IMR-90 (cell line): Measurements from ENCODE around the gene SLX9. TPM values are rescaled to one million over a fixed set of nuclear protein-coding genes. Genes with fewer than 3 reads are reported as not detected.

Experiments used
- ATAC-seq: fragments of 200-7000 bp; cut with Tn5 transposase; 2 replicates; pipeline ENCODE4 v1.9.1; 2020; ENCODE audit warnings: low read depth, mild to moderate bottlenecking, moderate library complexity
- BruUV-seq: library from RNA; stranded (reverse); fragments of 400-500 nt; replicated peaks from 2 replicates; lab custom pipeline; 2021; lab: Mats Ljungman, UMichigan
- CTCF ChIA-PET: fragments of 300-600 bp; formaldehyde crosslinking; extraction: SDS; loops from one replicate; lab custom pipeline; 2021; ENCODE audit warnings: antibody characterized with exemption; lab: Yijun Ruan, JAX
- POLR2A ChIA-PET: fragments of 300-600 bp; sonication (Branson Sonifier 250); formaldehyde crosslinking; loops from one replicate; lab custom pipeline; 2022; ENCODE audit warnings: antibody characterized with exemption; ENCODE audit not compliant: unreplicated experiment; lab: Charles Lee
- DNase-seq: peaks from one replicate; pipeline ENCODE4 v3.0.0; 2013
- H2AFZ ChIP-seq: replicated peaks from 2 replicates; pipeline ENCODE3; 2013; ENCODE audit warnings: low read length, mild to moderate bottlenecking; ENCODE audit not compliant: poor library complexity
- H2AK5ac ChIP-seq: 2 replicates; pipeline ENCODE4 v1.6.1; 2013; ENCODE audit warnings: low read depth, low read length, inconsistent platforms
- H2AK9ac ChIP-seq: replicated peaks from 2 replicates; pipeline ENCODE3; 2013; ENCODE audit warnings: mild to moderate bottlenecking, low read depth, low read length, moderate library complexity; ENCODE audit not compliant: poor library complexity
- H2BK120ac ChIP-seq: 2 replicates; pipeline ENCODE4 v1.6.1; 2013; ENCODE audit warnings: low read depth, low read length, inconsistent platforms
- H2BK15ac ChIP-seq: 3 replicates; pipeline ENCODE4 v1.6.1; 2013; ENCODE audit warnings: low read depth, low read length, inconsistent platforms
- H2BK20ac ChIP-seq: 2 replicates; pipeline ENCODE4 v1.6.1; 2013; ENCODE audit warnings: low read depth, mild to moderate bottlenecking, inconsistent platforms, low read length, moderate library complexity
- H2BK5ac ChIP-seq: 2 replicates; pipeline ENCODE4 v1.6.1; 2013; ENCODE audit warnings: mild to moderate bottlenecking, low read depth, low read length, inconsistent platforms; ENCODE audit not compliant: poor library complexity, severe bottlenecking
- H3K14ac ChIP-seq: replicated peaks from 2 replicates; pipeline ENCODE4 v1.6.1; 2013; ENCODE audit warnings: low read depth, low read length, inconsistent platforms
- H3K18ac ChIP-seq: 2 replicates; pipeline ENCODE4 v1.6.1; 2013; ENCODE audit warnings: low read depth, low read length, control low read depth
- H3K23ac ChIP-seq: 2 replicates; pipeline ENCODE4 v1.6.1; 2013; ENCODE audit warnings: low read depth, low read length, inconsistent platforms
- H3K27ac ChIP-seq: 2 replicates; pipeline ENCODE4 v1.5.1; 2013; ENCODE audit warnings: mild to moderate bottlenecking, control low read depth, low read length; ENCODE audit not compliant: insufficient read depth
- H3K27me3 ChIP-seq: 2 replicates; pipeline ENCODE4 v1.6.1; 2013; ENCODE audit warnings: low read length; ENCODE audit not compliant: control insufficient read depth, insufficient read depth
- H3K36me3 ChIP-seq: 2 replicates; pipeline ENCODE4 v1.6.1; 2013; ENCODE audit warnings: low read length, mixed read lengths; ENCODE audit not compliant: control insufficient read depth, insufficient read depth
- H3K4ac ChIP-seq: 2 replicates; pipeline ENCODE4 v1.6.1; 2013; ENCODE audit warnings: low read depth, low read length, inconsistent platforms
- H3K4me1 ChIP-seq: 2 replicates; pipeline ENCODE4 v1.6.1; 2013; ENCODE audit warnings: low read length, mixed read lengths; ENCODE audit not compliant: control insufficient read depth, insufficient read depth
- H3K4me2 ChIP-seq: 2 replicates; pipeline ENCODE4 v1.6.1; 2013; ENCODE audit warnings: low read depth, mild to moderate bottlenecking, control low read depth, low read length, moderate library complexity
- H3K4me3 ChIP-seq: 2 replicates; pipeline ENCODE4 v1.5.1; 2013; ENCODE audit warnings: low read depth, mild to moderate bottlenecking, control low read depth, low read length, moderate library complexity; ENCODE audit not compliant: insufficient read depth
- H3K56ac ChIP-seq: 2 replicates; pipeline ENCODE4 v1.6.1; 2013; ENCODE audit warnings: low read length, inconsistent platforms; ENCODE audit not compliant: insufficient read depth; ENCODE audit errors: extremely low read depth
- H3K79me1 ChIP-seq, 2 experiments: 2 replicates each; pipeline ENCODE4 v1.6.1; 2013; ENCODE audit warnings: low read length in 2 of 2, inconsistent platforms in 1 of 2, low read depth in 1 of 2
- H3K9ac ChIP-seq: 2 replicates; pipeline ENCODE4 v1.6.1; 2013; ENCODE audit warnings: low read depth, low read length, control low read depth
- H3K9me1 ChIP-seq: 2 replicates; pipeline ENCODE4 v1.6.1; 2013; ENCODE audit warnings: low read length, inconsistent platforms; ENCODE audit not compliant: insufficient read depth
- H3K9me3 ChIP-seq: 2 replicates; pipeline ENCODE4 v1.6.1; 2013; ENCODE audit warnings: low read length; ENCODE audit not compliant: control insufficient read depth, insufficient read depth
- H4K20me1 ChIP-seq: 2 replicates; pipeline ENCODE4 v1.6.1; 2013; ENCODE audit warnings: low read length, inconsistent platforms; ENCODE audit not compliant: insufficient read depth
- H4K5ac ChIP-seq: 2 replicates; pipeline ENCODE4 v1.6.1; 2013; ENCODE audit warnings: mild to moderate bottlenecking, low read depth, low read length, control low read depth
- H4K8ac ChIP-seq, 2 experiments: 2 replicates each; pipeline ENCODE4 v1.6.1; 2013; ENCODE audit warnings: low read depth in 2 of 2, low read length in 2 of 2, control low read depth in 1 of 2, inconsistent platforms in 1 of 2
- H4K91ac ChIP-seq: 2 replicates; pipeline ENCODE4 v1.6.1; 2013; ENCODE audit warnings: low read depth, low read length, inconsistent platforms; ENCODE audit not compliant: insufficient read depth
- BHLHE40 ChIP-seq: fragments of 150-350 bp; IDR thresholded peaks from 2 replicates; pipeline ENCODE4 v1.6.1; 2016; ENCODE audit warnings: mild to moderate bottlenecking, low read depth, low read length
- CEBPB ChIP-seq: IDR thresholded peaks from 2 replicates; pipeline ENCODE4 v1.6.1; 2012; ENCODE audit warnings: low read depth, low read length, improper control_type of control experiment
- CHD1 ChIP-seq: IDR thresholded peaks from 2 replicates; pipeline ENCODE4 v1.6.1; 2012; ENCODE audit warnings: low read depth, low read length, improper control_type of control experiment
- CTCF ChIP-seq: conservative IDR thresholded peaks from 2 replicates; pipeline ENCODE4 v1.5.1; 2012; ENCODE audit warnings: mild to moderate bottlenecking, low read depth, low read length, improper control_type of control experiment
- FOS ChIP-seq: fragments of 150-350 bp; IDR thresholded peaks from 2 replicates; pipeline ENCODE4 v1.6.1; 2016; ENCODE audit warnings: low read depth, low read length
- MAFK ChIP-seq: IDR thresholded peaks from 2 replicates; pipeline ENCODE4 v1.6.1; 2012; ENCODE audit warnings: low read depth, low read length, improper control_type of control experiment
- MAZ ChIP-seq: IDR thresholded peaks from 2 replicates; pipeline ENCODE4 v1.6.1; 2012; ENCODE audit warnings: low read depth, mild to moderate bottlenecking, low read length, improper control_type of control experiment, moderate library complexity, borderline replicate concordance
- MXI1 ChIP-seq: IDR thresholded peaks from 2 replicates; pipeline ENCODE4 v1.6.1; 2012; ENCODE audit warnings: low read depth, mild to moderate bottlenecking, low read length, moderate library complexity, borderline replicate concordance
- NFE2L2 ChIP-seq: fragments of 150-350 bp; IDR thresholded peaks from 2 replicates; pipeline ENCODE4 v1.6.1; 2016; ENCODE audit warnings: low read depth, mild to moderate bottlenecking, low read length
- POLR2A ChIP-seq: IDR thresholded peaks from 2 replicates; pipeline ENCODE4 v1.6.1; 2012; ENCODE audit warnings: mild to moderate bottlenecking, low read depth, low read length
- RAD21 ChIP-seq: IDR thresholded peaks from 2 replicates; pipeline ENCODE4 v1.6.1; 2012; ENCODE audit warnings: low read length, improper control_type of control experiment
- RCOR1 ChIP-seq: IDR thresholded peaks from 2 replicates; pipeline ENCODE4 v1.6.1; 2012; ENCODE audit warnings: mild to moderate bottlenecking, low read length, improper control_type of control experiment; ENCODE audit not compliant: insufficient replicate concordance
- RFX5 ChIP-seq: IDR thresholded peaks from 2 replicates; pipeline ENCODE4 v1.8.0; 2012; ENCODE audit warnings: low read depth, mild to moderate bottlenecking, low read length, moderate library complexity
- SMC3 ChIP-seq: fragments of 150-350 bp; IDR thresholded peaks from 2 replicates; pipeline ENCODE4 v1.6.1; 2016; ENCODE audit warnings: low read depth, mild to moderate bottlenecking, antibody characterized with exemption, low read length, moderate library complexity
- USF2 ChIP-seq: fragments of 150-350 bp; IDR thresholded peaks from 2 replicates; pipeline ENCODE4 v1.6.1; 2017; ENCODE audit warnings: mild to moderate bottlenecking, antibody characterized with exemption, low read length, low read depth
- WGBS, 2 experiments: methylation state at CpG; one replicate each; pipeline versions ENCODE4 v1.1.5 to v1.1.7; 2013; ENCODE audit warnings: missing lambda C conversion rate in 2 of 2; ENCODE audit not compliant: insufficient read length in 1 of 2; ENCODE audit errors: extremely low coverage in 2 of 2; 5-methylcytosine and 5-hydroxymethylcytosine counted together
- dilution Hi-C: fragments of 300-500 bp; cut with HindIII; formaldehyde crosslinking; loops from one replicate; pipeline ENCODE4 v1.14.3; 2018; ENCODE audit warnings: low sequenced_read_pairs; ENCODE audit not compliant: unreplicated experiment
- in situ Hi-C: fragments of 300-500 bp; cut with MboI; formaldehyde crosslinking; loops from 3 replicates; pipeline ENCODE4 v1.14.3; 2019; ENCODE audit warnings: low sequenced_read_pairs, inconsistent platforms, mixed read lengths
- intact Hi-C: fragments of 100-400 bp; cut with micrococcal nuclease; formaldehyde crosslinking; loops from 2 replicates; pipeline ENCODE4 v1.10.0; 2022
- polyA plus RNA-seq, 3 experiments: library from polyadenylated mRNA; depleted of rRNA; stranded (reverse); fragments of >200 nt; gene quantifications; 2 replicates each; pipeline ENCODE4 v1.2.3, GENCODE V29; 2012; ENCODE audit warnings: low replicate concordance in 1 of 3
- total RNA-seq: library from RNA; depleted of rRNA; stranded (reverse); fragments of >200 nt; gene quantifications from 2 replicates; pipeline ENCODE4 v1.2.3, GENCODE V29; 2012
- TF ChIP-seq, protein P1 (sequence below): fragments of 150-350 bp; IDR thresholded peaks from 2 replicates; pipeline ENCODE4 v1.6.1; 2016; ENCODE audit warnings: low read depth, mild to moderate bottlenecking, low read length, moderate library complexity, borderline replicate concordance

Gene SLX9
- total and polyA plus RNA-seq, 2 of the 4 experiments (the other 2 are of a cell fraction): 10.4 to 21.7 TPM

DNA sequence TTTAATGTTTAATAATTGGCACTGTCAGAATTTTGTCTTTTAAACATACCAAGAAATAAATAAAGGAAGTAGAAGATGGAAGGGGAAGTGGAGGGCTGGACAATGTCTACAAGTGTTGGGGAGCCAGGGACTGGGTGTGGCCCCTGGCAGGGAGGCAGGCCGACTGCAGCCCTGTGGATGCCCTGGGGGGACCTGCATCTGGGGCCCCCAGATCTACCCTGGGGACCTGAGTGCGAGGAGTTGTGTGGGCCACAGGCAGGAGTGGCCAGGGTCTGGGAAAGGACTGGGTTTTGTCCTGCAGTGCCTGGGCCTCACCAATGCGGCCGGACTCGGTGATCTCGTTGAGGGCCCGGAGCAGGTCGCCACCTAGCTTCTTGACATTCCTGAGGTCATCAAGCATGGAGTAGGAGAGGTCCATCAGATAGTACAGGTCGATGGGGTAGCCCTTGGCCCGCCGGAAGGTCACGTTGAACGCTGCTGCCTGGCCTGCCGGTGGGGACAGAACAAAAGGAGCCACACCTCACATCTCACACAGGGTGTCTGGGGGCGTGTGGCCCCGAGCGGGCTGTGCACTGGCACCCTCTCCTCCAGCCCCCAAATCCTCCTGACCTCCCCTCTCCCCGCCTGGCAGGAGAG is 36.7 kb upstream of the SLX9 start:
- no peaks in the 10 kb centered on the region for H4K20me1 ChIP-seq
- no peak overlapping the region for H4K5ac ChIP-seq
- in situ Hi-C loops: no loop called here
- BruUV-seq: no TSS peak
- no peaks in the 10 kb centered on the region for H3K36me3 ChIP-seq
- H3K4me2 ChIP-seq: no peak overlapping the region
- 81% methylated on average over 3 of the region's 18 CpGs; no CpG with 5 or more reads in 1 of the 2 experiments for WGBS, 2 experiments
- H3K4ac ChIP-seq: no peak overlapping the region
- peaks cover 15% of the 10 kb centered on the region; the same call in 1 of the 2 replicates for H3K9me1 ChIP-seq
- H4K8ac ChIP-seq: no peak overlapping the region
- no peak overlapping the region for H2AK5ac ChIP-seq
- no peaks in the 10 kb centered on the region for H3K79me1 ChIP-seq
- no peak overlapping the region for H2AFZ ChIP-seq
- no peak overlapping the region for H3K23ac ChIP-seq
- no peak overlapping the region for H2BK5ac ChIP-seq
- no peak overlapping the region for H2BK20ac ChIP-seq
- H2AK9ac ChIP-seq: no peak overlapping the region
- CTCF ChIA-PET: no interaction called here
- no peaks in the 10 kb centered on the region for H3K9me3 ChIP-seq
- no peak overlapping the region for H2BK120ac ChIP-seq
- H3K4me3 ChIP-seq: no peak overlapping the region
- no peak for DNase-seq
- peaks cover 79% of the 10 kb centered on the region for H3K27me3 ChIP-seq
- H2BK15ac ChIP-seq: no peak overlapping the region
- H3K18ac ChIP-seq: no peak overlapping the region
- H3K14ac ChIP-seq: no peak overlapping the region
- POLR2A ChIA-PET: no interaction called here
- ATAC-seq: no peak
- dilution Hi-C loops: no loop called here
- TF ChIP-seq MXI1 (no peak), MAFK (no peak), RAD21 (no peak), USF2 (no peak), CTCF (no peak), CHD1 (no peak), CEBPB (no peak), SMC3 (no peak), RFX5 (no peak), MAZ (no peak), NFE2L2 (no peak), FOS (no peak), BHLHE40 (no peak), RCOR1 (no peak), POLR2A (no peak)
- TF ChIP-seq, protein P1, sequence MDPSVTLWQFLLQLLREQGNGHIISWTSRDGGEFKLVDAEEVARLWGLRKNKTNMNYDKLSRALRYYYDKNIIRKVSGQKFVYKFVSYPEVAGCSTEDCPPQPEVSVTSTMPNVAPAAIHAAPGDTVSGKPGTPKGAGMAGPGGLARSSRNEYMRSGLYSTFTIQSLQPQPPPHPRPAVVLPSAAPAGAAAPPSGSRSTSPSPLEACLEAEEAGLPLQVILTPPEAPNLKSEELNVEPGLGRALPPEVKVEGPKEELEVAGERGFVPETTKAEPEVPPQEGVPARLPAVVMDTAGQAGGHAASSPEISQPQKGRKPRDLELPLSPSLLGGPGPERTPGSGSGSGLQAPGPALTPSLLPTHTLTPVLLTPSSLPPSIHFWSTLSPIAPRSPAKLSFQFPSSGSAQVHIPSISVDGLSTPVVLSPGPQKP: no peak
- no peak overlapping the region for H3K9ac ChIP-seq
- H4K91ac ChIP-seq: no peak overlapping the region
- peaks cover 6% of the 10 kb centered on the region; the same call in 1 of the 2 replicates for H3K4me1 ChIP-seq
- no peak overlapping the region for H3K56ac ChIP-seq
- H3K27ac ChIP-seq: no peak overlapping the region
- intact Hi-C loops: no loop called here
